ENCODE results near the gene MRM2.

MRM2 gene

DNA sequence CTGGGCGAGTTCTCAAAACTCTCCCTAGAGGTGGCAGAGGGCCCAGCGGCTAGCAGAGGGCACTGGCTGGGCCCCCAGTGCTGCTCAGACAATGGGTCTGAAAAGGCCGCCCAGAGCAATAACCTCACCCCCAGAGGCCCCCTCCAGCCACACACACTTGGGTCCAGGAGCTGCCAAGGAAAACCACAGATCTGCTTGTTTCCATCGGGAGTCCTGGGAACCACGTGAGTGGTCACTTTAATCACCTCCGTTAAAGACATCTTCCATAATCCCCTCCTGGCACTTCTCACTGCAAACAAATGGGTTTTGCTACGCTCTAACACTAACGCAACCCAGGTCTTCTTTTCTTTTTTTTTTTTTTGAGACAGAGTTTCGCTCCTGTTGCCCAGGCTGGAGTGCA lies 30.0 kb upstream of the MRM2 start:
- Histone ChIP-seq H3K27ac (ENCODE audit: low read depth, low read length) (no peak overlapping the region), H4K12ac (ENCODE audit: low read depth, low read length) (no peak overlapping the region), H3K4me2 (ENCODE audit: low read length) (no peak overlapping the region), H3K23ac (ENCODE audit: low read length) (no peak overlapping the region), H3K18ac (ENCODE audit: low read length) (no peak overlapping the region), H4K8ac (ENCODE audit: low read depth, low read length) (no peak overlapping the region), H2BK12ac (ENCODE audit: low read length) (no peak overlapping the region), H3K9me3 (ENCODE audit: insufficient read depth, low read depth, low read length) (peaks cover 2% of the 10 kb centered on the region), H3K4ac (ENCODE audit: low read depth, low read length) (no peak overlapping the region), H3K27me3 (ENCODE audit: insufficient read depth, low read length) (no peaks in the 10 kb centered on the region), H4K91ac (ENCODE audit: low read depth, low read length) (no peak overlapping the region), H3K4me1 (ENCODE audit: control insufficient read depth in 1 of 2, insufficient read depth in 2 of 2, low read length in 2 of 2) (peaks cover 9 to 13% of the 10 kb centered on the region in 2 experiments), H3K14ac (ENCODE audit: low read length) (no peak overlapping the region), H3K9ac (ENCODE audit: low read length) (no peak overlapping the region), H3K79me1 (ENCODE audit: low read length) (no peaks in the 10 kb centered on the region), H3K4me3 (ENCODE audit: low read depth, low read length) (no peak overlapping the region), H2AK5ac (ENCODE audit: low read length) (no peak overlapping the region), H3K79me2 (ENCODE audit: control insufficient read depth, insufficient read depth, low read length, poor library complexity) (no peaks in the 10 kb centered on the region), H2BK120ac (ENCODE audit: insufficient read depth, low read length, poor library complexity) (no peak overlapping the region), H3K36me3 (ENCODE audit: control insufficient read depth in 1 of 2, insufficient read depth in 2 of 2, low read length in 2 of 2) (peaks cover 0 to 10% of the 10 kb centered on the region in 2 experiments), H2AFZ (ENCODE audit: insufficient read depth, low read length, poor library complexity) (no peak overlapping the region), H2BK5ac (ENCODE audit: low read depth, low read length, poor library complexity) (no peak overlapping the region)
- WGBS (ENCODE audit: extremely low coverage, insufficient coverage, insufficient read length) = no CpG with 5 or more reads among the region's 9 CpGs
- DNase-seq = no peak

DNA sequence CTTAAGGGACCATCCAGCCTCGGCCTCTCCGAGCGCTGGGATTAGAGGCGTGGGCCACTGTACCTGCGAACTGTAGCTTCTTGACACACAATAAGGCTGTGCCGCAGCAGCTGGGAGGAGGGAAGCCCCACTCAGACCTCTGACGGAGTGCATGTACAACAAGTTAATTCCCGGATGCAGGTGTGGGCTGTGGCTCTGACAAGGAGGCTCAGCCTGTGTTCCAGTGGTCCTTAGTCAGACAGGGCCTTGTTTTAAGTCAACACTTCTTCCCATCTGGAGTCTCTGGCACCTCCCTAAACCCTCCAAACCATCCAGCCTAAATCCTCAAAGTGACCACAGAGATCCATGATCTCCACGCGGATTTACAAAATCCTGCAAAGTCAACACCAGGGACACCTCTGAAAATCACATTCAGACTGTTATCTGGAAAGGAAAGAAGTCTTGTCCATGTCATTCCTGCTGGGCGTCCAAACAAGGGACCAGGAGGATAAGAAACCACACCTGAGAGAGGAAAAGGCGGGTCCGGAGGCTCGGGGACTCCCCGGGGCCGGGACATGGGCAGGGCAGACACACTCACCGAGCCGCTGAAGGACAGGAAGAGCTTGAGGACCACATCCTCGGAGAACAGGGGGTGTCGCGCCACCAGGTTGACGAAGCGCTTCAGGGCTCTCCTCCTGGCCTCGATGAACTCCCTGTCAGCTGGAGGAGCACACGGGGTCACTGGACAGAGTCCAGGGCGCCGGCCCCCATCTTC lies 29.4 kb upstream of the MRM2 start:
- H2BK5ac ChIP-seq (ENCODE audit: low read depth, low read length, poor library complexity) = no peak overlapping the region
- peaks cover 12 to 13% of the 10 kb centered on the region in 2 experiments for H3K4me1 ChIP-seq (ENCODE audit: control insufficient read depth in 1 of 2, insufficient read depth in 2 of 2, low read length in 2 of 2)
- no peaks in the 10 kb centered on the region for H3K79me1 ChIP-seq (ENCODE audit: low read length)
- no peak overlapping the region for H3K14ac ChIP-seq (ENCODE audit: low read length)
- no peak overlapping the region for H2BK120ac ChIP-seq (ENCODE audit: insufficient read depth, low read length, poor library complexity)
- no peak overlapping the region for H4K8ac ChIP-seq (ENCODE audit: low read depth, low read length)
- H2BK12ac ChIP-seq (ENCODE audit: low read length) = no peak overlapping the region
- H2AFZ ChIP-seq (ENCODE audit: insufficient read depth, low read length, poor library complexity) = no peak overlapping the region
- DNase-seq = no peak
- no peak overlapping the region for H3K27ac ChIP-seq (ENCODE audit: low read depth, low read length)
- WGBS (ENCODE audit: extremely low coverage, insufficient coverage, insufficient read length) = no CpG with 5 or more reads among the region's 27 CpGs
- no peak overlapping the region for H3K9ac ChIP-seq (ENCODE audit: low read length)
- peaks cover 0 to 10% of the 10 kb centered on the region in 2 experiments for H3K36me3 ChIP-seq (ENCODE audit: control insufficient read depth in 1 of 2, insufficient read depth in 2 of 2, low read length in 2 of 2)
- H3K4me3 ChIP-seq (ENCODE audit: low read depth, low read length) = no peak overlapping the region
- H3K18ac ChIP-seq (ENCODE audit: low read length) = no peak overlapping the region
- H3K9me3 ChIP-seq (ENCODE audit: insufficient read depth, low read depth, low read length) = peaks cover 2% of the 10 kb centered on the region
- no peak overlapping the region for H3K4ac ChIP-seq (ENCODE audit: low read depth, low read length)
- H3K4me2 ChIP-seq (ENCODE audit: low read length) = no peak overlapping the region
- H4K91ac ChIP-seq (ENCODE audit: low read depth, low read length) = no peak overlapping the region
- H3K27me3 ChIP-seq (ENCODE audit: insufficient read depth, low read length) = no peaks in the 10 kb centered on the region
- no peak overlapping the region for H2AK5ac ChIP-seq (ENCODE audit: low read length)
- H3K79me2 ChIP-seq (ENCODE audit: control insufficient read depth, insufficient read depth, low read length, poor library complexity) = no peaks in the 10 kb centered on the region
- H4K12ac ChIP-seq (ENCODE audit: low read depth, low read length) = no peak overlapping the region
- no peak overlapping the region for H3K23ac ChIP-seq (ENCODE audit: low read length)

DNA sequence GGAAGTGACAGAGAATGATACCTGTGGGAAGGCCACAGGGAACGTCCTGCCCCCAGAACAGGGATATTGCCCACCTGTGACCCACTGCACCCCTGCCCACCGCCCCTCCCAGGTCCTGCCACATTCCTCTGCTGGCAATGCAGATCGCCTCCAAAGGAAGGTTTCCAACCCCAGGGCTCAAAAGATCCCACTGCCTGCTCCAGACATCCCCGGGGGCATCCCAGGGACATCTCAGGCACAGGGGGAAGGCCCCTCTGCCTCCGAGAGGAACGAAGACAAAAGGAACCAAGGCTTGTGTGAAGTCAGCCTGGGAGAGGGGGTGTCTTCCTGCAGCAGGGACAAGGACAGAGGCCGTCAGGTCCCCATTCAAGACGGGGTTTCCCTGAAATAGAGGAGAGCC lies 28.5 kb upstream of the MRM2 start:
- H4K12ac ChIP-seq (ENCODE audit: low read depth, low read length) = no peak overlapping the region
- no peak overlapping the region for H3K23ac ChIP-seq (ENCODE audit: low read length)
- no peak for DNase-seq
- H3K27ac ChIP-seq (ENCODE audit: low read depth, low read length) = no peak overlapping the region
- peaks cover 0 to 10% of the 10 kb centered on the region in 2 experiments for H3K36me3 ChIP-seq (ENCODE audit: control insufficient read depth in 1 of 2, insufficient read depth in 2 of 2, low read length in 2 of 2)
- no peak overlapping the region for H2AFZ ChIP-seq (ENCODE audit: insufficient read depth, low read length, poor library complexity)
- no peak overlapping the region for H2AK5ac ChIP-seq (ENCODE audit: low read length)
- no CpG with 5 or more reads among the region's 8 CpGs for WGBS (ENCODE audit: extremely low coverage, insufficient coverage, insufficient read length)
- no peak overlapping the region for H2BK120ac ChIP-seq (ENCODE audit: insufficient read depth, low read length, poor library complexity)
- H3K27me3 ChIP-seq (ENCODE audit: insufficient read depth, low read length) = no peaks in the 10 kb centered on the region
- H4K8ac ChIP-seq (ENCODE audit: low read depth, low read length) = no peak overlapping the region
- H3K4ac ChIP-seq (ENCODE audit: low read depth, low read length) = no peak overlapping the region
- no peak overlapping the region for H2BK5ac ChIP-seq (ENCODE audit: low read depth, low read length, poor library complexity)
- peaks cover 3% of the 10 kb centered on the region for H3K9me3 ChIP-seq (ENCODE audit: insufficient read depth, low read depth, low read length)
- peaks cover 12 to 13% of the 10 kb centered on the region in 2 experiments for H3K4me1 ChIP-seq (ENCODE audit: control insufficient read depth in 1 of 2, insufficient read depth in 2 of 2, low read length in 2 of 2)
- no peak overlapping the region for H4K91ac ChIP-seq (ENCODE audit: low read depth, low read length)
- H2BK12ac ChIP-seq (ENCODE audit: low read length) = no peak overlapping the region
- H3K79me1 ChIP-seq (ENCODE audit: low read length) = no peaks in the 10 kb centered on the region
- no peak overlapping the region for H3K4me2 ChIP-seq (ENCODE audit: low read length)
- no peaks in the 10 kb centered on the region for H3K79me2 ChIP-seq (ENCODE audit: control insufficient read depth, insufficient read depth, low read length, poor library complexity)
- no peak overlapping the region for H3K9ac ChIP-seq (ENCODE audit: low read length)
- no peak overlapping the region for H3K14ac ChIP-seq (ENCODE audit: low read length)
- no peak overlapping the region for H3K4me3 ChIP-seq (ENCODE audit: low read depth, low read length)
- H3K18ac ChIP-seq (ENCODE audit: low read length) = no peak overlapping the region

DNA sequence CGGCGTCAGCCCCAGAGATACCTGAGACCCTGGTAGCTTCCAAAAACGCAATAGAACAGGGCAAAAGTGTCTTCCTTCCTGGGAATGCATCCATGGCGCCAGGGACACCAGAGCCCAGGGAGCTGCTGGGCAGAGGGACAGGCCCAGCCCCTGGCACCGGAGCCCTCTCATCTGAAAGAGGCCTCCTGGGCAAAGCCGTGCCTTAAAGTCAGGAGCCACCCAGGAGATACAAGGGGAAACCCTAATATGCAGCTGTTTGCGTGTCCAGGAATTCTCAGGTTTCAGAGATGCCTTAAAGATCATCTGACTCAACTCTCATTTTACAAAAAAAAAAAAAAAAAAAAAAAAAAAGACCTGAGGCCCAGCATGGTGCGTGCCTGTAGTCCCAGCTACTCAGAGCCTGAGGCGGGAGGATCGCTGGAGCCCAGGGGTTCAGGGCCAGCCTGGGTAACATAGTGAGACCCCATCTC lies 28.0 kb upstream of the MRM2 start:
- Histone ChIP-seq H3K18ac (ENCODE audit: low read length) (no peak overlapping the region), H3K27ac (ENCODE audit: low read depth, low read length) (no peak overlapping the region), H3K79me1 (ENCODE audit: low read length) (no peaks in the 10 kb centered on the region), H2AFZ (ENCODE audit: insufficient read depth, low read length, poor library complexity) (no peak overlapping the region), H2BK12ac (ENCODE audit: low read length) (no peak overlapping the region), H4K12ac (ENCODE audit: low read depth, low read length) (no peak overlapping the region), H4K8ac (ENCODE audit: low read depth, low read length) (no peak overlapping the region), H2BK5ac (ENCODE audit: low read depth, low read length, poor library complexity) (no peak overlapping the region), H3K79me2 (ENCODE audit: control insufficient read depth, insufficient read depth, low read length, poor library complexity) (no peaks in the 10 kb centered on the region), H4K91ac (ENCODE audit: low read depth, low read length) (no peak overlapping the region), H3K4me2 (ENCODE audit: low read length) (no peak overlapping the region), H3K14ac (ENCODE audit: low read length) (no peak overlapping the region), H3K27me3 (ENCODE audit: insufficient read depth, low read length) (no peaks in the 10 kb centered on the region), H3K4me3 (ENCODE audit: low read depth, low read length) (no peak overlapping the region), H2BK120ac (ENCODE audit: insufficient read depth, low read length, poor library complexity) (no peak overlapping the region), H3K4ac (ENCODE audit: low read depth, low read length) (no peak overlapping the region), H3K9ac (ENCODE audit: low read length) (no peak overlapping the region), H3K9me3 (ENCODE audit: insufficient read depth, low read depth, low read length) (peaks cover 3% of the 10 kb centered on the region), H3K36me3 (ENCODE audit: control insufficient read depth in 1 of 2, insufficient read depth in 2 of 2, low read length in 2 of 2) (peaks cover 0 to 10% of the 10 kb centered on the region in 2 experiments), H2AK5ac (ENCODE audit: low read length) (no peak overlapping the region), H3K4me1 (ENCODE audit: control insufficient read depth in 1 of 2, insufficient read depth in 2 of 2, low read length in 2 of 2) (peaks cover 12 to 13% of the 10 kb centered on the region in 2 experiments), H3K23ac (ENCODE audit: low read length) (no peak overlapping the region)
- no peak for DNase-seq
- no CpG with 5 or more reads among the region's 10 CpGs for WGBS (ENCODE audit: extremely low coverage, insufficient coverage, insufficient read length)
